HG03442 (cell line): ENCODE results near the gene TUNAR.
"Not testable (repeated sequence)": the region's sequence is repeated elsewhere in the genome, so short reads cannot be mapped to it uniquely, and the experiment has no call there.

Experiments
- ATAC-seq: cut with Tn5 transposase; IDR thresholded peaks from one replicate; pipeline ENCODE4 v1.9.1; 2021; ENCODE audit warnings: mild to moderate bottlenecking, moderate library complexity; ENCODE audit not compliant: unreplicated experiment

Gene TUNAR

DNA sequence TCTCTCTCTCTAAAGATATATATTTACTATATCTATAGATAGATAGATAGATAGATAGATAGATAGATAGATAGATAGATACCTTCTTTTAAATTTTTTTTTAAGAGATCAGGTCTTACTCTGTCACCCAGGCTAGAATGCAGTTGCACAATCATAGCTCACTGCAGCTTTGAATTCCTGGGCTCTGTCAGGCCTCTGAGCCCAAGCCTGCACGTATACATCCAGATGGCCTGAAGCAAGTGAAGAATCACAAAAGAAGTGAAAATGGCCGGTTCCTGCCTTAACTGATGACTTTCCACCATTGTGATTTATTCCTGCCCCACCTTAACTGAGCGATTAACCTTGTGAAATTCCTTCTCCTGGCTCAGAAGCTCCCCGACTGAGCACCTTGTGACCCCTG is 91.4 kb downstream of the TUNAR start:
- not testable (repeated sequence) for ATAC-seq
